Stimulated activated CD4-positive, alpha-beta T cell treated with anti-CD3 and anti-CD28 coated beads, Interleukin-4, amount 100 ng/mL, for 1 hour (primary cell): ENCODE data around the gene WDFY4.

Source experiments
- DNase-seq: peaks from one replicate; pipeline ENCODE4 v3.0.0-alpha.2; 2020

The WDFY4 gene

DNA sequence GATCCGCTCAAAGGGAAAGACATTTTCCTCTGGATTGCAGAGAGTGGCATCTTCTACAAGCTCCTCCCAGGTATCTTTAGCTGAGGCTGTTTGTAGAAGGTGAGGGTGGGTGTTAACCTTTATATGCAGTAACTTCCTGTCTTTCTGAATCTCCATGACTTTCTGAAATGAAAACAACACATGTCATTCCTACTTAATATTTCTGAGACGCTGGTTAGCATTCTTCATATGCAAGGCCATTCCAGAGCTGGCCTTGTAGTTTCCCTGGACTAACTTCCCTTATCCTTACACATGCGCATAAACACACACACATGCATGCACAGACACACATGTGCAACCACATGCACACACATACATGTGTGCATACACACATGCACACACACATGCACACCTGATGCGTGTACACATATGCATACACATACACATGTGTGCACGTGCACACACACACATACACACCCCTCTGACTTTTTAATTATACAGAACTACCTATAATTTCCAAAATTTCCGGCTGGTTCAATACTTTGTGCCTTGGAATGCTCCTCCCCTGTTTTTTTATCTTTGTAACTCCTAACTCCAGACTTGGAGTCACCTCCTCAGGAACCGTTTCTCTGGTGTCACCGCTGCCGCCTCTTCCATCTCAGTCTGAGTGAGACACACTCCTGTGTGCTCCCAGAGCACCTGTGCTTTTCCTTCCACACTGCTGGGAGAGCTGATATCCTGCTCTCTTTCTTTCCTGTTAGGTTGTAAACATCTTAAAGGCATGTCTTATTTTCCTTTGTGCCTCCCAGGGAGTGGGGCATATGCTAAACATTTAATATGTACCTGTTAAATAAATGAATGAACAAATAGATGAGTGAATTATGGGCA, 199.7 kb downstream of the WDFY4 start:
- DNase-seq = no peak

- DNase-seq = no peak
These were observed 200.7 kb downstream of the WDFY4 start for GRCh38 chr10:48885376-48885775.

DNA sequence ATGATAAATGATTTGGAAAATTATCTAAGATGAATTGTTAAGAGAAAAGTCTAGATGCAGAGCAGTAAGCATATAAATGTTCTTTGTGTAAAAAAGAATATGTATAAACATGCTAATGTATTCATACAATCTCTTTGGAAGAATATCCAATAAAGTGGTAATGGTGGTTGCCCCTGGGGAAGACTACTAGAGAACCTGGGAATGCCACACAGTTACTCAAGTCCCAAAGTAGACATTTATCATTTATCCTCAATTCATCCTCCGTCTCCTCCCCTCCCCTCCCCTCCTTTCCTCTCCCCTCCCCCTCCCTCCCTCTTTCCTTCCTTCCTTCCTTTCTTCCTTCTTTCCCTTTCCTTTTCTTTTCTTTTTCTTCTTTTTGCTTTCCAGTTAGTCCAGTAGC, 203.3 kb downstream of the WDFY4 start:
- no peak for DNase-seq

GRCh38 chr10:48890888-48891850, 206.5 kb downstream of the WDFY4 start:
- DNase-seq = no peak

DNA sequence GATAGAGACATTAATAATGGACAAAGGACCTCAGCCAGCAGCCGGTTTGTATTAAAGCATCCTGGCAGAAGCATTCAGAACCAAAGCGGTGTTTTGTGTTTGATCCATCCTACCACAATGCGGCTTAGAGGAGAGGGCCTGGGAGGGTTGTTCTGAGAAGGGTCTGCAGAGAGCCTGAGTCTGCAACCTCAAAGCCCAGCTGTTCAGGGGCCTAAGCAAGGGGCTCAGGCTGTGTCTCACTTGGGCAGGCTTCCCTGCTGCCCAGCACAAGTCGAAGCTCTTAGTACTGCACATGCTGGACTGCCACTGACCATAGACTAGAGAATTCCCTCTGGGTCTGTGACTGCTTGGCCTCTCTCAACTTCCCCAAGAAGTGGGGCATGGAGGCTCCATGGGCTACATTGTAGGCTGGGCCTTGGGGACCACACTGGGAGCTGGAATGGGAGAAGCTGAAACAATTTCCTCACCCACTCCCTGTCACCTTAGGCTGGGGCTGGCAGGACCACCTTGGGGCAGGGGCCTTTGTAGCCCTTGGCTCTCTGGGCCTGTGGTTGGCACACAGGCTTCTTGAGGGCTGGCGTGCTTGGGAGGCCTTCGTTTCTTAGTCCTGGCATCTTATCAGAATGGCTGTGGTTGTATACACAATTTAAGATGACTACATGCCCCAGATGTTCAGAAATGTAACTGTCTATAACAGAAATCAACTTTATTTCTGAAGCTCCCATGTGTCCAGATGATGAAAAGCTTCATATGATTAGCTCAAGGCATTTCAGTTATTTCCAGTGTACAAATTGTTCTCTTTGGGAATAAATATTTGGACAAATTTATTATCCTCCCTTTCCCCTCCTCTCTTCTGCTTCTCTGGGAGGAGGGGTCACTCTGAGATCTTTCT, 210.5 kb downstream of the WDFY4 start:
- DNase-seq = no peak

- no peak for DNase-seq
These were observed 211.1 kb downstream of the WDFY4 start for GRCh38 chr10:48895803-48896195.

GRCh38 chr10:48896756-48897440, 212.2 kb downstream of the WDFY4 start:
- no peak for DNase-seq

GRCh38 chr10:48897441-48897790, 212.7 kb downstream of the WDFY4 start:
- no peak for DNase-seq

DNA sequence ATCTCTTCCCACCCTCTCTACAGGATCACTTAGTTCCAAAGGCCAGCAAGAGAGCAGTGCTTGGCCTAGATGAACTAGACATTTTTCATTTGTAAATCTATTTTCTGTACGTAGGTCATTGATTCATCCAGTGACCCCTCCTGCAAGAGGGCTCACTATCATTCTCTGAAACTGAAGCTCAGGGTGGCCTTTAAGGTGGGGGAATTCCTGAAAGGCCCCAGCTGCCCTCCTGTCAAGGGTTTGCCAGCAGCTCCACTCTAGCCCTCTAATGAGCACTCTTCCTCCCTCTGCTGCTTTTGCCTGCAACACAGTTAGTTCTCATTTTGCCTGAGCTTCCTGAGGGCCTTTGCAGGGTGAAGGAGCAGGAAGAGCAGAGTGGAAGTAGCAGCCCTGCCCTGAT, 213.8 kb downstream of the WDFY4 start:
- no peak for DNase-seq

DNA sequence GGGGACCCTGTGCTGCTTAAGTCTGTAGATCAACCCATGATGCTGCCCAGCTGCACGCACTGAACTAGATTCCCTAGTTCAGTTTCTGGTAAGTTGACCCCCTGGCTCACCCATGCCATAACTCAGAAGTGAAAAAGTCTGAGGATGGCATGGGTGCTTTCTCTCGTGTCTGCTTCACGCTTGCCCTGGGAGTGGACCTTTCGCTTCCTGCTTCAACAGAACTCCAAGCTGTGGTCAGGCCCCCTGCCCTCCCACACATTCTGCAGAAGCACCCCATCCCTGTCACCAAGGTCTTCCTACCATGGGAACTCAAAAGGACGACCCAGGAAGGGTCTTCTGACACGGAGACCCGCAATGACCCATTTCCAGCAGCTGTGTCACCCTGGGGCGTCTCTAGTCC, 215.1 kb downstream of the WDFY4 start:
- no peak for DNase-seq

DNA sequence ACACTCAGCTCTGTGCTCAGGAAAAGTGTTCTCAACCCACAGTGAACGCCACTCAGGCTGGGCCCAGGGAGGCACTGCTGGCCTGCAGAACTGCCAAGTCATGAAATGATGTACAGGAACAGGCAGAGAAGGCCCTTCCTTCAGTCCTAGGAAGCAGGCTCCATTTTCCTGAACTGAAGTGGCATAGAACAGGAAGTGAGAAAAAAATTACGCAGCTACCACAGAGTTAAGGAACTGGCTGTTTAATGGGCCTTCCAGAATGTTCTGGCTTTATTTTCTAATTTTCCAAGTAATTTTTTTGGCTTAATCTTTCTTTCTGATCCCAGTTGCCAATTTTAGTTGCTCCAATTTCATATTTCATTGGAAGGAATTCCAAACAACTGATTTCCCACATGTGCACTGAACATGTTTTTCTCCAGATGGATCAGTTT, 215.7 kb downstream of the WDFY4 start:
- DNase-seq = no peak

- DNase-seq = no peak
These were observed 216.6 kb downstream of the WDFY4 start for GRCh38 chr10:48901319-48901718.

DNA sequence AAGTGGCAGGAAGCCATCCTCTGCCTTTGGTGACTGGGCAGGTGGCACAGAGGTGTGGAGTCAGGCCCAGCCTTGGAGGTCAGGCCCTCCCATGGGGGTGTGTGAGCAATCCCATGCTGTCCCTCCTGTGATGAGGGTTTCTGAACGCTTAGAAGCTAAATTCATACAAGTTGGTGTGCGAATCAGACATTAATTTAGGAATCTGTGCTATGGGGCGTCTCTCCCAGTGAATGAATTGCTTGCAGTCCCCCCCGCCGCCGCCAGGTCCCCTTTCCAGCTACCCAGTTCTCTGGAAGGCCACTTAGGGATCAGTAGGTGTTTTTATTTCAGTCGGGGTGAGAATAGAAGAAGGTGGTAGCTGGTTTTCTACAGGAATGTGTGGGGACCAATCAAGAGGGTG, 217.4 kb downstream of the WDFY4 start:
- no peak for DNase-seq

DNA sequence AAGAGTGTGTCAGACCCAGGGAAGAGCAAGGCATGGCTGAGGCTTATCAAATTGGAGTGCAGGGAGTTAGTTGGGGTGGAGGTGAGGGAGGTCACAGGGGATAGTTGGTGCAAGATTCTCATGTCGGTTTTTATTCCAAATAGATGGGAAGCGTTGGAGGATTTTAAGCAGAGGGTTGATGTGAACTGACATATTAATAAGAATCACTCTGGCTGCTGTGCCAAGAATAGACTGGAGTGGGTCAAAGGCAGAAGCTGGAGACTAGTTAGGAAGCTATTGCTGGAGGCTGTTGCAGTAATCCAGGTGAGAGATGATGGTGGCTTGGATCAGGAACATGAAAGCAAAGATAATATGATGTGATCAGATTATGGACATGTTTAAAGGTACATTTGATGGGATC, 218.5 kb downstream of the WDFY4 start:
- no peak for DNase-seq

DNA sequence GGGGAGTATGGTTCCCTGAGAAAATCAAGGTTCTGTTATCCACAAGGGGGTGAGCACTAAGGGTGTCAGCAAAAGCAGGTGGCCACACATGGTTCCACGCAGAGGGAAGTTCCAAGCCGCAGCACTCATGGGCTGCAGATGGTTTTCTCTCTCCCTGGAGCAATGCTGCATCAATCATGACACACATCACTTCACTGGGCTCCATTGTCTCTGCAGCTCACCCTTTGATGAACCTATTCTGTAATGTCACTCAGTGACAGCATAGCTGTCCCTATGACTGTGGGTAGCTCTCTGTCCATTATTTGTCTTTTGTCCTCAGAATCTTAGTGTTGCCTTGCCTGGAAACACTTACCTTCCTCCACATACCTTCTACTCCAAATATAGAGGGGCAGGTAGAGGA, 220.2 kb downstream of the WDFY4 start:
- no peak for DNase-seq

DNA sequence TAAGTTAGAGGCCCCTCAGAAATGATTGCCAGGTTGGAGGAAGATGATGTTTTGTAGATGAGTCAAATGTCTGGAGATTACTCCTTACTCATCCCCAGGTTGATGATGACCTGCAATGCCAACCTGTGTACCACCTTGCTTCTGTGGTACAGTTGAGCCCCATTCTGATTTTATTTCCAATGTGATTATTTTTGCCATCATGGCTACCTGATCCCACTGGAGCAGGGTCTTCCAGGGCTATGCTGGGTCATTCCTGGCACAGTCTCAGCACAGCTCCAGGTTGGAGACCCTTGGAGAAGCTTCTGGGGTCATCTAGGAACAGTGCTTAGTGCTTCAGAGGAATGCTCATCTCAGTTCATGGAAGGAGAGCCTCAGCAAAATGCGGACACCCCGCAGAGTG, 220.6 kb downstream of the WDFY4 start:
- DNase-seq = no peak

- no peak for DNase-seq
These were observed 222.2 kb downstream of the WDFY4 start for GRCh38 chr10:48906841-48907240.

- no peak for DNase-seq
These were observed 223.1 kb downstream of the WDFY4 start for GRCh38 chr10:48907730-48908129.

DNA sequence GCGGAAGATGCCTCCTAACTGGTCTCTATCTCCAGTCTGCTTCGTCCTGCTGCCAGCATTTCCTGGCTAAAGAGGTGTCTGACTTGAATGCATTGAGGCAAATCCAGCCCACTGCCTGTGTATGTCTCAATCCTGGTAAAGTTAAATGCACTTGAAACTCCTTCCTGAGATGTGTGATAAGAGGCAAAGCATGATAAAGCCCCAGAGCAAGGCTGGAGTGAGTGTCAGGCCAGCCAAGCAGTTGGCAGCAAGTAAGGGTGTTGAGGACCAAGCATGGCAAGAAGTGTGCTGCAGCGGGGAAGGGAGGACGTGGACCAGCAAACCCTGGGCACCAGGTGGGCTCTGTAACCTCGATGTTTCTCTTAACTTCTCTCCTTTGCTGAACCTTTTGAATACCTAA, 225.9 kb downstream of the WDFY4 start:
- DNase-seq = no peak

- DNase-seq = no peak
These were observed 229.0 kb downstream of the WDFY4 start for GRCh38 chr10:48913674-48914073.

- DNase-seq = no peak
These were observed 239.1 kb downstream of the WDFY4 start for GRCh38 chr10:48923748-48924147.

GRCh38 chr10:48924988-48925387, 240.3 kb downstream of the WDFY4 start:
- DNase-seq = no peak
